ENCODE data around the gene CFAP57. TPM values are rescaled to one million over a fixed set of nuclear protein-coding genes. Genes with fewer than 3 reads are reported as not detected.

Gene CFAP57
- polyA plus RNA-seq, 5 donors = 1.7 to 5.9 (median 4.3) TPM

- no peak for DNase-seq
Measured at GRCh38 chr1:43253876-43254275, 81.7 kb downstream of the CFAP57 start.

GRCh38 chr1:43255438-43256210 lies 83.5 kb downstream of the CFAP57 start:
- DNase-seq = no peak

DNA sequence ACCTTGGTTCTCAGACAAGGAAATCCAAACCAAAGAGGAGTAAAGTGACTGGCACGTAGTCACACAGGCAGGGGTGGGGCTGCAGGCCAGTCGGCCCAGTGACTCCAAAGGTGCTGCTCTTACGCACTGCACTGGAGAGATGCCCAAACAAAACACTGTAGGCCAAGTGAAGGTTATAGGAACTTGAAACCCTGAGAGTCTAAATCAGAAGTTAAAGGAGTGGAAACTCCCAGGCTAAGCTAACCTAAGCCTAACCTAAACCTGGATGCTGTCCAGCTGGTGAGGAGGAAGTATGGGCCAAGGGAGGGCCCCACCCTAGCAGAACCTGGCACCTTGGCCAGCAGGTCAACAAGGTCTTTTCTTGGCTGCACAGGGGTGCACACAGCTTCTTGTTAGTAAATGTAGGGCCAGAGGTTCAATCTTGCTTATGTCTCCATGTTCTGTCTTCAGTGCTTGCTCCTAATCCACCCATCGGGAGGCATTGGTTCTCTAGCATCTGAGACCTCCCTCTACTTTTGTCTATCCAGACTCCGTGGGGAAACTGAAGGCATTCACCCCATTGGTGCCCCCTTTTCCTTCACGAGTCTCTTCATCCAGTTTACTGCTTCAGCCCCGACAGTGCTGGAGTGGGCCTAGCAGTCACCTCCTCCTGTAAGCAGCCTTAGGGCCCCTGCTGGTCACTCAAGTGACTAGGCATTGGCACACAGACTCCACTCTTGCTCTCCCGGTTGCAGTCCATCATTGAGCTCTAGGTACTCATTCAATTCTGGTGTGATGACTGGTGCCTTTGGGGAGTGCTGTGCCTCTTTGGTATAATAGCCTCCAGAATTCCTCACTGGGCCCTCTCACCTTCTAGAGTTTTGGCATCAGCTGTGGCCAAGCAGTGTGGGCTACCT lies 84.8 kb downstream of the CFAP57 start:
- DNase-seq = peak in 1 of 2 donors; percentile 15

DNA sequence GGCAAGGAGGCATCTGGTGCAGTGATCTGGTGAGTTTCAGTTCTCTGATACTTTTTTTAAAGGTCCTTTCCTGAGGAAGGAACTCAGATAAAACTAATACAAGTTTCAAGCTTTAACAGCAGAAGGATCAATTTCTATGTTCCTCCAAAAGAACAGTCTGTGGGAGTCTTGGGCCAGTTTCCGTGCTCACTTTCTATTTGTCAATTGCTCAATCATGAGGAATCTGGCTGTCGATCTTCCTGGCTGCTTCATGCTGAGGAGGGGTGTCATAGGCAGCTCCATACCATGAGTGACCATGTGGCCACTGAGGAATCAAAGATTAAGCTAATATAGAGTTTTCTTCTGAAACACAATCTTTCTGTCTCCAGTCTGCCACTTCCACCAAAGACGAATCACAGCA lies 86.2 kb downstream of the CFAP57 start:
- DNase-seq = no peak

GRCh38 chr1:43265431-43265830 lies 93.3 kb downstream of the CFAP57 start:
- DNase-seq = no peak

- DNase-seq = no peak
Measured at GRCh38 chr1:43266881-43267280, 94.8 kb downstream of the CFAP57 start.

DNA sequence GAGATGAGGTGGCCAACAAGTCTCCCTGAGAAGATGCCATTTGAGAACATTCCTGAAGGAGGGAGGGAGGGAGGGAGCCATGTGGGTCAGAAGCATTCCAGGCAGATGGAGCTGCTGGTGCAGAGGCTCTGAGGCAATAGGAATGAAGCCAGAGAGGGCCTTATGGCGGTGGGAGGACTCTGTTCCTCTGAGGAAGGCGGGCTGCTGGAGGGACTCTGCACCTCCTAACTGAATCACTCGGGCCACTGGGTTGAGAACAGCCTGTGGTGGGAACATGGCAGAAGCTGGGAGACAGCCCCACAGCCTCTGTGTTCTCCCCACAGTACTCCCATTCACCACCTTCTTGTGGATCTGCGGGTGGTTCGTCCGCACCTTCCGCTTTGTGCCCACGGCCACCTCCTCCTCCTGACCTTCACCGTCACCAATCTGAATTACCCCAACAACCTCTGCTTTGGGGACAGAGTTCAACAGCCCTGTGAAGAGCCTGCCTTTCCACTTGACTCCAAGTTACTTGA lies 95.2 kb downstream of the CFAP57 start:
- DNase-seq = peak in 1 of 2 donors; percentile 20

GRCh38 chr1:43267818-43268425 lies 95.8 kb downstream of the CFAP57 start:
- no peak for DNase-seq

DNA sequence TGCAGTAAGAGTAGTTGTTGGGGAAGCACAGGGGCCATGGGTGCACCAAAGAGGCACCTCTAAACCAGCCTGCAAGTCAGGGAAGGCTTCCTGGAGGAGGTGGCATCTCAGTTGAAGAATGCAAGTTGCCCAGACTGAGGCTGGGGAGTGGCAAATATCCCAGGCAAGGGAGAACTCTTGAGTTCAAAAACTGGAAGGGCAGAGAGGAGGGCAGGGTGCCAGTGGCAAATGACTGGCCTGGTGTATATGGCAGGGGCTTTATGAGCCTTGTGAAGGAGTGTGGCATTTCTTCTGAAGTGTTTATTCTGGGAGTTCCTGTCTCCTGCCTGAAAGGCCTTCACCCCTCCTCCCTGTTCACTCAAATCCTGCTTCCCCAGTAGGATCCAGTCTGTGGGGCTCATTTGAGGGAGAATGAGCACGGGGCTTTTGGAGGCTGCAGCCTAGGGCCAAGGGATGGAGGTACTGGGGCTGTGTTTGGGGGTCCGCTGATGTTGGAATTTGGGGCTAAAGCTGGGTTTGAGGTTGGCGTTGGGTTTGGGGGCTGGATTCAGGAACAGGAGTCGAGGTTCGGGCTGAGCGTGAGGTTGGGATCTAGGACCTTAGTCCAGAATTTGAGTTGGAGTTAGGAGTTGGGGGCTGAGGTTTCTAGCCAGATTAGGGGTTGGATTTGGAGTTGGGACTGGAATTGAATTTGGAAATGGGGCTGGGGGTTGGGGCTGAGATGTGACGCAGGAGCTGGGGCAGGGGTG lies 97.7 kb downstream of the CFAP57 start, which contains the start of gene TMEM125:
Gene TMEM125, plus strand, starts transcription at position 357 of the 749 bp plus-strand sequence. CDS start 2,740 bp downstream, outside the sequence.
- peak; percentile 60 to 63 for DNase-seq

DNA sequence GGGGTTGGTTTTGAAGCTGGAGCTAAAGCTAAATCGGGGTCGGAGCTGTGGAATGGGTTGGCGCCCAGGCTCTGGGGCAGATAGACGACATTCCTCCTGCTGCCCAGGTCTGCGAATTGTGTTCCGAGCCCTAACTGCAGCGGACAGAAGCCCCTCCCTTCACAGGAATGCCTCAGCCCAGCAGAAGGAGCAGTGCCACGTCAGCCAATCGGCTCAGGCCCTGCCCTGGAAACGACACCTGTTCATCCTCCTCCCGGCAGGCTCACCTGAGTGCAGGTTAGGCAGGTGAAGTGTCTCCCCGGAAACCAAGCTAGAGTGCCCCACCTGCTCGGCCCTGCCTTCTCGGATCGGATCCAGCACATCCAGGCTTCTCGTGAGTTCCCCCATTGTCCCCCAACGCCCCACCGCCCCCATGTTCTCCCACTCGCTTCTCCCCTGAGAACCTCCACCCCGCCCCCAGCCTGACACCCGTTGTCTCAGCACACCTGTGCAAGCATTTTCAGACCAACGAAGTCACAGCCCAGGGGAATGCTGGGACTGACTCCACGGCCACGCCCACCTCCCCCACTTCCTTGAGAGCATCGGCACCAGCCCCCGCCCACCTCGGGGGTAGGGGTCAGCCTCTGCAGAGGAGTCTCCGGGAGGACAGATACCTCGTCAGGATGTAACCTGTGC lies 98.4 kb downstream of the CFAP57 start:
- peak; percentile 58 to 64 for DNase-seq

DNA sequence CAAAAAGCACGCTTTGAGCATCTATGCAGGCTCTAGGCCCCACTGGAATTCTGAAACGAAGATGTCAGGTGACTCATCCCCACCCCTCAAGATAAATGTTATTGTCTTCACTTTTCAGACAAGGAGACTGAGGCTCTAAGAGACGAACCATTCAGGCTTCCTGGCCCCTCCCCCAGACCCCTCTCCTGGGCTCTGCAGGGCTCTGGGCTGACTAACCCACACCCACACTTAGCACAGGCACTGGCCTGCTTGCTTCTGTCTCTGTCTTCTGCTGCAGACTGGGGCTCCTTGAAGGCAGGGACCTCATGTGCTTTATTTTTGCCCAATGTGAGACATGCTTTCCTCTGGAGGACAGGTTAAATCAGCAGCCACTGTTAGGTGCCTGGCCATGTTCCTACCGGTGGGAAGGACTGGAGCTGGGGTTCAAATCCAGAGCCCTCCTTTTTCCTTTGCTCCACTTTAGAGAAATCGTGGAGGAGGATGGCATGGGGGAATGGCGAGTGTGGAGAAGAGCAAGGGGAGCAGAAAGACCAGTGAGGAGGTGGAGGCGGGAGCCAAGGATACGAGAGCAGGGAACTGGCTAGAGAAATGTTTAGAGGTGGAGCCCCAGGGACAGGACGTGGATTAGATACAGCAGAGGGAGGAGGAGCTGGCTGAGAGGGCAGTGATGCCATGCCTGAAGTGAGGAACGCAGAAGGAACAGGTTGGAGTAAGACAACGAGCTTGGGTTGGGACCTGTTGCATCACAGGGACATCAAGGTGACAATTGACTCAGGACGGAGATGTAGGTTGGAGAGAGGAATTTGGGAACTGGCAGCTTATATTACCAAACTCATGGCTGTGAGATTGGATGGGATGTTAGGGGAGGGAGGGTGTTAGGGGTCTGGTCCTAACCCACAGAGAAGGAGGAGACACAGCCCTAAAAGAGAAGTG lies 99.3 kb downstream of the CFAP57 start:
- no peak for DNase-seq

- no peak for DNase-seq
Measured at GRCh38 chr1:43272161-43272560, 100.0 kb downstream of the CFAP57 start.

DNA sequence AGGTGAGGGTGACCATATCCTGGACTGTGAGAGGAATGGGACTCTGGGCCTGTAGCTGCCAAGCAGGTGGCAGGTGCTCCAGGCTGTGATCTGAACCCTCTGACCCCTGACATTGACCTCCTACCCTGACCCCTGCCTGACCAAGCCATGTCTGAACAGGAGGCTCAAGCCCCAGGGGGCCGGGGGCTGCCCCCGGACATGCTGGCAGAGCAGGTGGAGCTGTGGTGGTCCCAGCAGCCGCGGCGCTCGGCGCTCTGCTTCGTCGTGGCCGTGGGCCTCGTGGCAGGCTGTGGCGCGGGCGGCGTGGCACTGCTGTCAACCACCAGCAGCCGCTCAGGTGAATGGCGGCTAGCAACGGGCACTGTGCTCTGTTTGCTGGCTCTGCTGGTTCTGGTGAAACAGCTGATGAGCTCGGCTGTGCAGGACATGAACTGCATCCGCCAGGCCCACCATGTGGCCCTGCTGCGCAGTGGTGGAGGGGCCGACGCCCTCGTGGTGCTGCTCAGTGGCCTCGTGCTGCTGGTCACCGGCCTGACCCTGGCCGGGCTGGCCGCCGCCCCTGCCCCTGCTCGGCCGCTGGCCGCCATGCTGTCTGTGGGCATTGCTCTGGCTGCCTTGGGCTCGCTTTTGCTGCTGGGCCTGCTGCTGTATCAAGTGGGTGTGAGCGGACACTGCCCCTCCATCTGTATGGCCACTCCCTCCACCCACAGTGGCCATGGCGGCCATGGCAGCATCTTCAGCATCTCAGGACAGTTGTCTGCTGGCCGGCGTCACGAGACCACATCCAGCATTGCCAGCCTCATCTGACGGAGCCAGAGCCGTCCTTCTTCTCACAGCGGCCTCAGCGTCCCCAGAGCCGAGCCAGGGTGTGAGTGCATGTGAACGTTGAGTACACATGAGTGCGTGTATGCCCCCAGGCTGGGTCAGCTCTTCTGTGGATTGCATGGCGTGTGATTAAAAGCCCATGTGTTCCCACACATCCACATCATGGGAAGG lies 100.7 kb downstream of the CFAP57 start:
- DNase-seq = no peak

DNA sequence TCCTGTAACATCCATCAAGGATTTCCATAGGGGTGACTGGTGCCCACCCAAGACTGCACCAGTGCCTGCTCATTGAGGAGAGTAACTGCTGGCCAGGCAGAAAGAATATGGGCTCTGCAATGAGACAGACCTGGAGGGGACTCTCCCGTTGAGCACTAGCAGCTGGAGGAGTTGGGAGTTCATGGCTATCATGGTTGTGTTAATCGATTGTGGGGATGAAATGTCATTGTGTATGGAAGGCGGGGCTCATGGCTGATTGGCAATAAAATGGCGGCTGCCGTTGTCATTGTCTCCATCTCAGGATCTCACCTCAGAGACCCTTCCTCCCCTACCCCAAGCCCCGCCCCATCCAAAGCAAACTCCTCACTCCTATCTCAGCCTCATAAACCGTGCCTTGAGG lies 101.6 kb downstream of the CFAP57 start:
- no peak for DNase-seq

- DNase-seq = peak in 1 of 2 donors; percentile 17
Measured at GRCh38 chr1:43274125-43274803, 102.1 kb downstream of the CFAP57 start.

GRCh38 chr1:43274804-43275180 lies 102.7 kb downstream of the CFAP57 start:
- no peak for DNase-seq

DNA sequence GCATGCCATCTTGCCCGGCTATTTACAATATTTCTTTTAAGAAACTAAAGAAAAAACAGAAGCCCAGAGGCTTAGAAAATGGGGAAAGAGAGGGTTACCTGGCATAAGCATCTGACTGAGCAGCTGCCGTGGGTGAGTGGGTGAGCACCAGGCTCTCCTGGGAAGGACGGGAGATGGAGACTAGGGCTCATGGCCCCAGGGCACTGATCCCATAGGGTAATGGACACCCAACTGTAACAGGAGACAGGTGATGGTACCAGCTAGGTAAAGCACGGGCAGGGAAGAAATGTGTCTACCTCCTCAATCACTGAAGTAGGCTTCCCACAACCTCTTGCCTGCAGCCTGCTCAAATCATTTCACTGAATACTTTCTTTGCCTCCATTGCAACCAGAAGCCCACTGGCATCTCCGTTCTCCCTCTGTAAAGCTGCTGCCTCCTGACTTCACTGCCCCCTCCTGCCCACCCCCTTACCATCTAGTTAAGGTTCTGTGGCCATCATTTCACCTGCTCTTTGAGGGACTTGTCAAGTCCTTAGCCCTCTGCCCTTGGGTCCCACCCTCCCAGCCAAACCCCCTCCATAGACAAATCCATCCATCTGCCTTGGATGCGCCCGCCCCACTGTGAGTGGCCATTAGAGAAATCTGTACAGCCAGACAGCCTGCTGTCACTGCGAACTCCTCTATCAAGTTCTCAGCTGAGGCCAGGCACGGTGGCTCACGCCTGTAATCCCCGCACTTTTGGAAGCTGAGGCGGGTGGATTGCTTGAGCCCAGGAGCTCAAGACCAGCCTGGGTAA lies 103.9 kb downstream of the CFAP57 start:
- DNase-seq = no peak
